ENCODE results near the gene TMEM101. TPM values are rescaled to one million over a fixed set of nuclear protein-coding genes. Genes with fewer than 3 reads are reported as not detected.
"Not testable (repeated sequence)": the region's sequence is repeated elsewhere in the genome, so short reads cannot be mapped to it uniquely, and the experiment has no call there.

The TMEM101 gene
- total RNA-seq, 1 donor from 2014 or later, result 23.6 TPM

- Mint-ChIP-seq H3K27me3 (ENCODE audit: unreplicated experiment) (peaks cover 52% of the 10 kb centered on the region), H3K4me3 (ENCODE audit: unreplicated experiment) (no peak overlapping the region), H3K36me3 (ENCODE audit: unreplicated experiment) (no peaks in the 10 kb centered on the region), H3K27ac (ENCODE audit: unreplicated experiment) (no peak overlapping the region), H3K9me3 (ENCODE audit: unreplicated experiment) (peaks cover 4% of the 10 kb centered on the region), H3K4me1 (ENCODE audit: unreplicated experiment) (no peaks in the 10 kb centered on the region)
- no peak for DNase-seq (ENCODE audit: extremely low spot score, unreplicated experiment)
- no peak for TF ChIP-seq CTCF (IDR thresholded peaks at IDR 0.05)
Observed at GRCh38 chr17:43974382-43975266, 40.1 kb downstream of the TMEM101 start.

GRCh38 chr17:43972444-43973212 is 42.1 kb downstream of the TMEM101 start:
- not testable (repeated sequence) for DNase-seq (ENCODE audit: extremely low spot score, unreplicated experiment); H3K27ac Mint-ChIP-seq (ENCODE audit: unreplicated experiment); H3K4me1 Mint-ChIP-seq (ENCODE audit: unreplicated experiment); H3K4me3 Mint-ChIP-seq (ENCODE audit: unreplicated experiment); H3K36me3 Mint-ChIP-seq (ENCODE audit: unreplicated experiment); H3K9me3 Mint-ChIP-seq (ENCODE audit: unreplicated experiment)
- peaks cover 43% of the 10 kb centered on the region for H3K27me3 Mint-ChIP-seq (ENCODE audit: unreplicated experiment)

GRCh38 chr17:43971436-43971835 is 43.3 kb downstream of the TMEM101 start:
- H3K9me3 Mint-ChIP-seq (ENCODE audit: unreplicated experiment); DNase-seq (ENCODE audit: extremely low spot score, unreplicated experiment); H3K27ac Mint-ChIP-seq (ENCODE audit: unreplicated experiment); H3K36me3 Mint-ChIP-seq (ENCODE audit: unreplicated experiment); H3K4me3 Mint-ChIP-seq (ENCODE audit: unreplicated experiment); H3K4me1 Mint-ChIP-seq (ENCODE audit: unreplicated experiment): not testable (repeated sequence)
- H3K27me3 Mint-ChIP-seq (ENCODE audit: unreplicated experiment), result peaks cover 43% of the 10 kb centered on the region

- no peak overlapping the region for H3K4me3 Mint-ChIP-seq (ENCODE audit: unreplicated experiment)
- H3K4me1 Mint-ChIP-seq (ENCODE audit: unreplicated experiment), result no peaks in the 10 kb centered on the region
- H3K27me3 Mint-ChIP-seq (ENCODE audit: unreplicated experiment), result peaks cover 49% of the 10 kb centered on the region
- H3K36me3 Mint-ChIP-seq (ENCODE audit: unreplicated experiment), result no peaks in the 10 kb centered on the region
- H3K27ac Mint-ChIP-seq (ENCODE audit: unreplicated experiment), result no peak overlapping the region
- no peak for TF ChIP-seq CTCF (IDR thresholded peaks at IDR 0.05)
- DNase-seq (ENCODE audit: extremely low spot score, unreplicated experiment), result no peak
- peaks cover 4% of the 10 kb centered on the region for H3K9me3 Mint-ChIP-seq (ENCODE audit: unreplicated experiment)
Observed at GRCh38 chr17:43970366-43970765, 44.4 kb downstream of the TMEM101 start.

- Mint-ChIP-seq H3K9me3 (ENCODE audit: unreplicated experiment) (peaks cover 4% of the 10 kb centered on the region), H3K4me3 (ENCODE audit: unreplicated experiment) (no peak overlapping the region), H3K27ac (ENCODE audit: unreplicated experiment) (no peak overlapping the region), H3K27me3 (ENCODE audit: unreplicated experiment) (peaks cover 59% of the 10 kb centered on the region), H3K36me3 (ENCODE audit: unreplicated experiment) (no peaks in the 10 kb centered on the region), H3K4me1 (ENCODE audit: unreplicated experiment) (no peaks in the 10 kb centered on the region)
- no peak for DNase-seq (ENCODE audit: extremely low spot score, unreplicated experiment)
- no peak for TF ChIP-seq CTCF (IDR thresholded peaks at IDR 0.05)
Observed at GRCh38 chr17:43967251-43967875, 47.4 kb downstream of the TMEM101 start.

Measured in osteocyte (in vitro differentiated cells).